OCI-LY1 (cell line): ENCODE measurements around the gene ACTA1.

Experiments
- H2AFZ ChIP-seq: fragments of 200-600 bp; sonication (generic), shearing (Covaris generic); 2 replicates; pipeline ENCODE4 v1.6.0; 2014; ENCODE audit warnings: antibody characterized with exemption, mild to moderate bottlenecking, low read length
- H3F3A ChIP-seq: fragments of 200-600 bp; sonication (generic), shearing (Covaris generic); 2 replicates; pipeline ENCODE4 v1.6.0; 2014; ENCODE audit warnings: mild to moderate bottlenecking, antibody characterized with exemption, low read length, moderate library complexity; ENCODE audit not compliant: insufficient read depth
- H3K27ac ChIP-seq: fragments of 200-600 bp; sonication (generic); 2 replicates; pipeline ENCODE4 v1.5.1; 2014; ENCODE audit warnings: low read length, mixed run types, mild to moderate bottlenecking, low read depth; ENCODE audit not compliant: poor library complexity, severe bottlenecking
- H3K27me3 ChIP-seq: fragments of 200-600 bp; sonication (generic); 2 replicates; pipeline ENCODE4 v1.6.0; 2014; ENCODE audit warnings: antibody characterized with exemption, mild to moderate bottlenecking, low read length, moderate library complexity; ENCODE audit not compliant: insufficient read depth
- H3K36me3 ChIP-seq: fragments of 200-600 bp; sonication (generic); 2 replicates; pipeline ENCODE4 v1.6.1; 2014; ENCODE audit warnings: mild to moderate bottlenecking, antibody characterized with exemption, low read length, moderate library complexity, mixed read lengths; ENCODE audit not compliant: insufficient read depth
- H3K4me1 ChIP-seq: fragments of 200-600 bp; sonication (generic); 2 replicates; pipeline ENCODE4 v1.5.1; 2014; ENCODE audit warnings: mild to moderate bottlenecking, low read length, moderate library complexity; ENCODE audit not compliant: insufficient read depth, severe bottlenecking
- H3K4me2 ChIP-seq: fragments of 200-600 bp; sonication (generic), shearing (Covaris generic); 2 replicates; pipeline ENCODE4 v1.6.1; 2014; ENCODE audit warnings: low read length
- H3K4me3 ChIP-seq: fragments of 200-600 bp; sonication (generic); 2 replicates; pipeline ENCODE4 v1.5.1; 2014; ENCODE audit warnings: low read length, low read depth, mild to moderate bottlenecking, mixed read lengths; ENCODE audit not compliant: poor library complexity, severe bottlenecking
- H3K79me2 ChIP-seq: fragments of 200-600 bp; shearing (Covaris generic); 2 replicates; pipeline ENCODE4 v1.6.1; 2016; ENCODE audit warnings: mixed run types, low read length, mixed read lengths; ENCODE audit not compliant: insufficient read depth
- H3K9ac ChIP-seq: fragments of 200-600 bp; sonication (generic), shearing (Covaris generic); 2 replicates; pipeline ENCODE4 v1.6.1; 2014; ENCODE audit warnings: mild to moderate bottlenecking, low read length, mixed read lengths
- H3K9me2 ChIP-seq: fragments of 200-600 bp; sonication (generic), shearing (Covaris generic); 2 replicates; pipeline ENCODE4 v1.6.1; 2014; ENCODE audit warnings: low read depth, mild to moderate bottlenecking, low read length, mixed read lengths
- H3K9me3 ChIP-seq: fragments of 200-600 bp; shearing (Covaris generic); 2 replicates; pipeline ENCODE4 v1.6.1; 2014; ENCODE audit warnings: low read length, mixed read lengths
- H4K20me1 ChIP-seq: fragments of 200-600 bp; sonication (generic), shearing (Covaris generic); 2 replicates; pipeline ENCODE4 v1.6.0; 2016; ENCODE audit warnings: mild to moderate bottlenecking, low read length; ENCODE audit not compliant: insufficient read depth
- EZH2 ChIP-seq: fragments of 200-600 bp; sonication (generic), shearing (Covaris generic); IDR thresholded peaks from 2 replicates; pipeline ENCODE4 v1.8.0; 2017; ENCODE audit warnings: borderline replicate concordance, mixed run types, mild to moderate bottlenecking, antibody characterized with exemption, low read length, moderate library complexity, mixed read lengths
- TF ChIP-seq, protein P1 (sequence below): fragments of 200-600 bp; sonication (generic), shearing (Covaris generic); IDR thresholded peaks from 2 replicates; pipeline ENCODE4 v1.5.1; 2017; ENCODE audit warnings: mild to moderate bottlenecking, antibody characterized with exemption, low read length, moderate library complexity, mixed read lengths

The ACTA1 gene

DNA sequence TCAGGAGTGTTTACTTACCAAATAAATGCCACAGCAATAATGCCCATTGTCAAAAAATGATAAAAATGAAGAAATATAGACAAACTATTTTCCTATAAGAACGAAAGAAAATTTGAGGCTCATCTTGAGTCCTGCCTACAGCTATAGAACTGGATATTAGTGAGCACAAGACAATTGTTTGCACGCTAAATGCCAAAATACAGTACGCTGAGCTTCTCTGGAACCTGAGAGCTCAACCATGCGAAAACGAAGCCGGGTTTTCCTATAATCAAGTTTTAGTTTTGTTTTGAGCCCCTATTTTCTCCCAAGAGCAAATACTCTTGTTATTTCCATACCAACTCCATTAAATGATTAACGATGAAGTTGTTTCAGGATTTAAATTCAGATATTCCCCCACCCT lies 49.1 kb downstream of the ACTA1 start:
- no peak overlapping the region for H3K27ac ChIP-seq
- no peak overlapping the region for H3K9ac ChIP-seq
- no peak overlapping the region for H3K4me2 ChIP-seq
- no peaks in the 10 kb centered on the region for H3F3A ChIP-seq
- H3K36me3 ChIP-seq: no peaks in the 10 kb centered on the region
- TF ChIP-seq, protein P1, sequence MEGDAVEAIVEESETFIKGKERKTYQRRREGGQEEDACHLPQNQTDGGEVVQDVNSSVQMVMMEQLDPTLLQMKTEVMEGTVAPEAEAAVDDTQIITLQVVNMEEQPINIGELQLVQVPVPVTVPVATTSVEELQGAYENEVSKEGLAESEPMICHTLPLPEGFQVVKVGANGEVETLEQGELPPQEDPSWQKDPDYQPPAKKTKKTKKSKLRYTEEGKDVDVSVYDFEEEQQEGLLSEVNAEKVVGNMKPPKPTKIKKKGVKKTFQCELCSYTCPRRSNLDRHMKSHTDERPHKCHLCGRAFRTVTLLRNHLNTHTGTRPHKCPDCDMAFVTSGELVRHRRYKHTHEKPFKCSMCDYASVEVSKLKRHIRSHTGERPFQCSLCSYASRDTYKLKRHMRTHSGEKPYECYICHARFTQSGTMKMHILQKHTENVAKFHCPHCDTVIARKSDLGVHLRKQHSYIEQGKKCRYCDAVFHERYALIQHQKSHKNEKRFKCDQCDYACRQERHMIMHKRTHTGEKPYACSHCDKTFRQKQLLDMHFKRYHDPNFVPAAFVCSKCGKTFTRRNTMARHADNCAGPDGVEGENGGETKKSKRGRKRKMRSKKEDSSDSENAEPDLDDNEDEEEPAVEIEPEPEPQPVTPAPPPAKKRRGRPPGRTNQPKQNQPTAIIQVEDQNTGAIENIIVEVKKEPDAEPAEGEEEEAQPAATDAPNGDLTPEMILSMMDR: no peak
- TF ChIP-seq EZH2: no peak
- no peaks in the 10 kb centered on the region for H3K9me2 ChIP-seq
- no peaks in the 10 kb centered on the region; the same call in 1 of the 2 replicates for H3K27me3 ChIP-seq
- H4K20me1 ChIP-seq: no peaks in the 10 kb centered on the region
- H3K79me2 ChIP-seq: no peaks in the 10 kb centered on the region
- H3K9me3 ChIP-seq: no peaks in the 10 kb centered on the region
- H3K4me1 ChIP-seq: no peaks in the 10 kb centered on the region
- no peak overlapping the region for H3K4me3 ChIP-seq
- no peak overlapping the region for H2AFZ ChIP-seq

DNA sequence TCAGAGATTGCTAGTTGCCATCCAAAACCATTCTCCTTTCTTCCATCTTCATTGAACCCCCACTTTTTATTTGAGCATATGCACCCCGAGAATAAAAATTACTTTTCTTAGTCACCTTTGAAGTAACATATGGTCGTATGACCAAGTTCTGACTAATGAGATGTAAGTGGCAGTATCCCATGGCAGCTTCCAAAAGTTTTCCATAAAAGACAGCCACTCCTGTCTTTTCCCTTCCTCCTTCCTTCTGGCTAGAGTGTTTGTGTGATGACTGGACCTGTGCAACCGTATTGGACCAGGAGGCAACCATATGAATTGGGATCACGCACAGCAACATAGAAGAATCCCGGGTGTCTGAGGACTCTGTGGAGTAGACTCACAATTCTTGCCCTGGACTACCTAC lies 49.9 kb downstream of the ACTA1 start:
- H3K9ac ChIP-seq: no peak overlapping the region
- H3K27ac ChIP-seq: no peak overlapping the region
- H3K9me3 ChIP-seq: no peaks in the 10 kb centered on the region
- H2AFZ ChIP-seq: no peak overlapping the region
- H3K36me3 ChIP-seq: no peaks in the 10 kb centered on the region
- H3K4me1 ChIP-seq: no peaks in the 10 kb centered on the region
- TF ChIP-seq, protein P1: no peak
- no peak for TF ChIP-seq EZH2
- H3K4me2 ChIP-seq: no peak overlapping the region
- no peaks in the 10 kb centered on the region for H4K20me1 ChIP-seq
- no peaks in the 10 kb centered on the region for H3K9me2 ChIP-seq
- H3F3A ChIP-seq: no peaks in the 10 kb centered on the region
- H3K4me3 ChIP-seq: no peak overlapping the region
- no peaks in the 10 kb centered on the region for H3K79me2 ChIP-seq
- H3K27me3 ChIP-seq: no peaks in the 10 kb centered on the region

DNA sequence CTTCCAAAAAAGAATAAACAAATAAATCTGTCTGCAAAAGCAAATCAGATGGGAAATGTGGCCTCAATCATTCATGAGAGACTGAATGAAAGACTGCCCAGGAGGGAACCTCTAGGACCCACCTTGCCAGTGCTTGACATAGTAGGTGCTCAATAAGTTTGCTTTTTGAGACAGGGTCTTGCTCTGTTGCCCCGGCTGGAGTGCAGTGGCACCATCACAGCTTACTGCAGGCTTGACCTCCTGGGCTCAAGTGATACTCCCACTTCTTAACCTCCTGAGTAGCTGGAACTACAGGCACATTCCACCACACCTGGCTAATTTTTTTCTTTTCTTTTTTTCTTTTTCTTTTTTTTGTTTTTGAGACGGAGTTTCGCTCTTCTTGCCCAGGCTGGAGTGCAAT lies 50.7 kb downstream of the ACTA1 start:
- Histone ChIP-seq H3F3A (no peaks in the 10 kb centered on the region), H2AFZ (no peak overlapping the region)

More for the DNA sequence above, 50.7 kb downstream of the ACTA1 start:
- H3K36me3 ChIP-seq: no peaks in the 10 kb centered on the region
- H3K27ac ChIP-seq: no peak overlapping the region
- H3K9me3 ChIP-seq: no peaks in the 10 kb centered on the region
- H3K27me3 ChIP-seq: no peaks in the 10 kb centered on the region
- TF ChIP-seq, protein P1: no peak
- TF ChIP-seq EZH2: no peak
- H4K20me1 ChIP-seq: no peaks in the 10 kb centered on the region
- H3K4me2 ChIP-seq: no peak overlapping the region
- H3K9ac ChIP-seq: no peak overlapping the region
- H3K4me1 ChIP-seq: no peaks in the 10 kb centered on the region
- no peaks in the 10 kb centered on the region for H3K9me2 ChIP-seq
- H3K79me2 ChIP-seq: no peaks in the 10 kb centered on the region
- H3K4me3 ChIP-seq: no peak overlapping the region
